HCT116 (cell line): Measurements from ENCODE around the gene KLHL33. TPM values are rescaled to one million over a fixed set of nuclear protein-coding genes. Genes with fewer than 3 reads are reported as not detected.

Experiments
- ATAC-seq: fragments of 200-7000 bp; cut with Tn5 transposase; 2 replicates; pipeline ENCODE4 v1.9.1; 2020; ENCODE audit warnings: mild to moderate bottlenecking, moderate library complexity
- BruUV-seq: library from RNA; stranded (reverse); fragments of 400-500 nt; replicated peaks from 2 replicates; lab custom pipeline; 2021; lab: Mats Ljungman, UMichigan
- CTCF ChIA-PET: fragments of 300-600 bp; sonication (Branson Sonifier 250); formaldehyde crosslinking; loops from one replicate; lab custom pipeline; 2021; ENCODE audit warnings: antibody characterized with exemption; lab: Charles Lee
- POLR2A ChIA-PET: fragments of 300-600, 350-600 bp; sonication (Branson Sonifier 250); formaldehyde crosslinking; loops from one replicate; lab custom pipeline; 2021; ENCODE audit warnings: antibody characterized with exemption; lab: Charles Lee
- RAD21 ChIA-PET, 2 experiments: fragments of 300-600 bp; sonication (Branson Sonifier 250); formaldehyde crosslinking; loops; one replicate each; lab custom pipeline; 2023; ENCODE audit warnings: low total read pairs in 2 of 2; ENCODE audit not compliant: uncharacterized antibody in 2 of 2, unreplicated experiment in 2 of 2, low non-redundant PET in 1 of 2; lab: Charles Lee
- DNase-seq: peaks from one replicate; pipeline ENCODE4 v3.0.0-alpha.2; 2010; ENCODE audit warnings: low read depth, low spot score
- H2AFZ ChIP-seq: fragments of 200-600 bp; shearing (Covaris generic), sonication (generic); 2 replicates; pipeline ENCODE4 v1.6.1; 2017; ENCODE audit warnings: low read depth, mixed run types, mixed read lengths, antibody characterized with exemption, low read length; ENCODE audit not compliant: poor library complexity, severe bottlenecking
- H3K27ac ChIP-seq: 2 replicates; pipeline ENCODE4 v1.5.1; 2012; ENCODE audit warnings: low read depth, low read length
- H3K27me3 ChIP-seq: fragments of 200-600 bp; sonication (generic); 2 replicates; pipeline ENCODE4 v1.6.1; 2016; ENCODE audit warnings: mixed run types, low read length, mixed read lengths; ENCODE audit not compliant: insufficient read depth
- H3K36me3 ChIP-seq, 2 experiments: fragments of 200-500 bp in 1 of 2; fragments of 200-600 bp in 1 of 2; sonication (Bioruptor generic) in 1 of 2; sonication (generic) in 1 of 2; 2 replicates each; pipeline versions ENCODE4 v1.5.1 to v1.6.1; 2014 to 2016; ENCODE audit warnings: low read length in 2 of 2, inconsistent platforms in 1 of 2, mixed read lengths in 1 of 2, mixed run types in 1 of 2; ENCODE audit not compliant: insufficient read depth in 2 of 2, control insufficient read depth in 1 of 2
- H3K4me1 ChIP-seq, 2 experiments: fragments of 200-600 bp in 1 of 2; sonication (generic) in 1 of 2; 2 replicates each; pipeline versions ENCODE4 v1.5.1 to v1.6.1; 2012 to 2017; ENCODE audit warnings: low read length in 2 of 2, inconsistent platforms in 1 of 2, mild to moderate bottlenecking in 1 of 2, mixed read lengths in 1 of 2, mixed run types in 1 of 2, moderate library complexity in 1 of 2; ENCODE audit not compliant: insufficient read depth in 2 of 2, control insufficient read depth in 1 of 2
- H3K4me2 ChIP-seq: fragments of 200-600 bp; sonication (generic); 2 replicates; pipeline ENCODE4 v1.6.1; 2017; ENCODE audit warnings: mixed run types, low read length, mixed read lengths
- H3K4me3 ChIP-seq, 2 experiments: fragments of 200-600 bp in 1 of 2; sonication (generic) in 1 of 2; replicated peaks in 1 of 2; 2 replicates each; pipeline ENCODE4 v1.5.1; 2011 to 2016; ENCODE audit warnings: low read length in 2 of 2, control low read depth in 1 of 2, low read depth in 1 of 2, mild to moderate bottlenecking in 1 of 2, mixed read lengths in 1 of 2, mixed run types in 1 of 2
- H3K79me2 ChIP-seq: fragments of 200-600 bp; sonication (generic); 2 replicates; pipeline ENCODE4 v1.6.1; 2017; ENCODE audit warnings: mild to moderate bottlenecking, mixed run types, low read length, moderate library complexity, mixed read lengths; ENCODE audit not compliant: insufficient read depth
- H3K9ac ChIP-seq: fragments of 200-600 bp; sonication (generic); 2 replicates; pipeline ENCODE4 v1.6.1; 2016; ENCODE audit warnings: low read length, mixed read lengths
- H3K9me2 ChIP-seq: fragments of 200-600 bp; sonication (generic), shearing (Covaris generic); 2 replicates; pipeline ENCODE4 v1.6.1; 2017; ENCODE audit warnings: mixed run types, mild to moderate bottlenecking, moderate library complexity; ENCODE audit not compliant: insufficient read depth
- H3K9me3 ChIP-seq, 2 experiments: fragments of 200-500 bp in 1 of 2; fragments of 200-600 bp in 1 of 2; sonication (Bioruptor generic) in 1 of 2; sonication (generic) in 1 of 2; 2 replicates each; pipeline ENCODE4 v1.6.1; 2014 to 2017; ENCODE audit warnings: low read length in 2 of 2, mixed read lengths in 2 of 2, inconsistent platforms in 1 of 2, low read depth in 1 of 2, mild to moderate bottlenecking in 1 of 2, mixed run types in 1 of 2, moderate library complexity in 1 of 2; ENCODE audit not compliant: control insufficient read depth in 1 of 2, insufficient read depth in 1 of 2
- H4K20me1 ChIP-seq: fragments of 200-600 bp; sonication (generic), shearing (Covaris generic); 2 replicates; pipeline ENCODE4 v1.6.1; 2017; ENCODE audit warnings: mixed run types, mild to moderate bottlenecking, moderate library complexity; ENCODE audit not compliant: insufficient read depth
- ATF3 ChIP-seq: IDR thresholded peaks from 2 replicates; pipeline ENCODE4 v1.6.1; 2012
- REST ChIP-seq: IDR thresholded peaks from 2 replicates; pipeline ENCODE4 v1.6.1; 2012; ENCODE audit warnings: low read depth
- YY1 ChIP-seq: IDR thresholded peaks from 2 replicates; pipeline ENCODE4 v1.6.1; 2011; ENCODE audit warnings: low read length, low read depth, moderate library complexity, mild to moderate bottlenecking; ENCODE audit not compliant: insufficient replicate concordance; ENCODE audit errors: extremely low read depth
- intact Hi-C: fragments of 100-400 bp; cut with micrococcal nuclease; formaldehyde crosslinking; loops from 2 replicates; pipeline ENCODE4 v1.10.0; 2022
- total RNA-seq: library from RNA; stranded (reverse); gene quantifications from one replicate; pipeline ENCODE4 v1.2.1, GENCODE V29; 2021; ENCODE audit not compliant: unreplicated experiment

Gene KLHL33
- total RNA-seq, 1 experiment from 2014 or later: 0.05 TPM

GRCh38 chr14:20482382-20482781, 46.4 kb upstream of the KLHL33 start:
- H3K9me2 ChIP-seq: no peaks in the 10 kb centered on the region
- intact Hi-C loops: no loop called here
- BruUV-seq: no TSS peak

More at GRCh38 chr14:20482382-20482781, 46.4 kb upstream of the KLHL33 start:
- POLR2A ChIA-PET: interaction anchor here (2.4 kb wide), 1 partner anchor 13 kb away, joined by 14 read pairs; the partner anchor contains the start of gene PNP
- no peak overlapping the region for H3K27ac ChIP-seq
- H3K27me3 ChIP-seq: no peaks in the 10 kb centered on the region
- no peaks in the 10 kb centered on the region for H4K20me1 ChIP-seq
- ATAC-seq (no peak), DNase-seq (no peak)
- no peak overlapping the region for H3K9ac ChIP-seq
- CTCF ChIA-PET: no interaction called here
- no peak overlapping the region for H3K4me3 ChIP-seq
- peaks cover 3 to 4% of the 10 kb centered on the region in 2 experiments; a peak in 2 of 4 replicates for H3K36me3 ChIP-seq
- RAD21 ChIA-PET: no interaction called here
- H2AFZ ChIP-seq: no peak overlapping the region
- H3K4me2 ChIP-seq: no peak overlapping the region
- H3K4me1 ChIP-seq: no peaks in the 10 kb centered on the region
- no peaks in the 10 kb centered on the region for H3K9me3 ChIP-seq
- no peaks in the 10 kb centered on the region for H3K79me2 ChIP-seq
- TF ChIP-seq YY1 (no peak), REST (no peak), ATF3 (no peak)
- TF ChIP-seq, all 23 proteins: peak for 0
